Measurements from ENCODE around the gene ANKS6.

ANKS6 gene

GRCh38 chr9:98707166-98708102 is 88.9 kb downstream of the ANKS6 start:
- Histone ChIP-seq H3K27ac (ENCODE audit: low read length) (no peak overlapping the region), H2AFZ (ENCODE audit: low read depth, low read length) (no peak overlapping the region), H3K4me2 (ENCODE audit: insufficient read depth, low read length) (no peak overlapping the region), H3K4me1 (ENCODE audit: insufficient read depth, low read length) (no peaks in the 10 kb centered on the region), H3K27me3 (ENCODE audit: insufficient read depth, low read length, poor library complexity) (no peaks in the 10 kb centered on the region), H4K20me1 (ENCODE audit: insufficient read depth, low read length) (no peaks in the 10 kb centered on the region), H3K9ac (ENCODE audit: low read depth, low read length) (no peak overlapping the region), H3K9me3 (ENCODE audit: insufficient read depth, low read length, severe bottlenecking) (no peaks in the 10 kb centered on the region), H3K36me3 (ENCODE audit: insufficient read depth, low read length) (no peaks in the 10 kb centered on the region), H3K4me3 (ENCODE audit: low read depth in 1 of 2, low read length in 2 of 2) (no peak overlapping the region), H3K79me2 (ENCODE audit: insufficient read depth, low read length) (no peaks in the 10 kb centered on the region)
- no peak for ATAC-seq (ENCODE audit: insufficient read depth, low read depth)
- TF ChIP-seq CTCF (IDR thresholded peaks at IDR 0.05; ENCODE audit: borderline replicate concordance, extremely low read depth, low read length, poor library complexity, severe bottlenecking): no peak
- no peak for TF ChIP-seq EZH2 (IDR thresholded peaks at IDR 0.05; ENCODE audit: borderline replicate concordance, low read depth, low read length, severe bottlenecking)
- DNase-seq: no peak

- no peaks in the 10 kb centered on the region for H3K9me3 ChIP-seq (ENCODE audit: insufficient read depth, low read length, severe bottlenecking)
- no peak overlapping the region for H3K4me3 ChIP-seq (ENCODE audit: low read depth in 1 of 2, low read length in 2 of 2)
- H3K27me3 ChIP-seq (ENCODE audit: insufficient read depth, low read length, poor library complexity): no peaks in the 10 kb centered on the region
- no peak for TF ChIP-seq CTCF (IDR thresholded peaks at IDR 0.05; ENCODE audit: borderline replicate concordance, extremely low read depth, low read length, poor library complexity, severe bottlenecking)
- no peak for TF ChIP-seq EZH2 (IDR thresholded peaks at IDR 0.05; ENCODE audit: borderline replicate concordance, low read depth, low read length, severe bottlenecking)
- no peaks in the 10 kb centered on the region for H3K4me1 ChIP-seq (ENCODE audit: insufficient read depth, low read length)
- no peak overlapping the region for H2AFZ ChIP-seq (ENCODE audit: low read depth, low read length)
- H3K79me2 ChIP-seq (ENCODE audit: insufficient read depth, low read length): no peaks in the 10 kb centered on the region
- no peaks in the 10 kb centered on the region for H3K36me3 ChIP-seq (ENCODE audit: insufficient read depth, low read length)
- no peak overlapping the region for H3K4me2 ChIP-seq (ENCODE audit: insufficient read depth, low read length)
- H3K9ac ChIP-seq (ENCODE audit: low read depth, low read length): no peak overlapping the region
- no peak for ATAC-seq (ENCODE audit: insufficient read depth, low read depth)
- no peak overlapping the region for H3K27ac ChIP-seq (ENCODE audit: low read length)
- DNase-seq: no peak
- H4K20me1 ChIP-seq (ENCODE audit: insufficient read depth, low read length): no peaks in the 10 kb centered on the region
Measured at GRCh38 chr9:98706651-98707165, 89.6 kb downstream of the ANKS6 start.

- no peak overlapping the region for H3K4me2 ChIP-seq (ENCODE audit: insufficient read depth, low read length)
- ATAC-seq (ENCODE audit: insufficient read depth, low read depth): no peak
- H4K20me1 ChIP-seq (ENCODE audit: insufficient read depth, low read length): no peaks in the 10 kb centered on the region
- H3K27ac ChIP-seq (ENCODE audit: low read length): no peak overlapping the region
- no peaks in the 10 kb centered on the region for H3K9me3 ChIP-seq (ENCODE audit: insufficient read depth, low read length, severe bottlenecking)
- H2AFZ ChIP-seq (ENCODE audit: low read depth, low read length): no peak overlapping the region
- H3K9ac ChIP-seq (ENCODE audit: low read depth, low read length): no peak overlapping the region
- no peaks in the 10 kb centered on the region for H3K27me3 ChIP-seq (ENCODE audit: insufficient read depth, low read length, poor library complexity)
- H3K4me3 ChIP-seq (ENCODE audit: low read depth in 1 of 2, low read length in 2 of 2): no peak overlapping the region
- H3K36me3 ChIP-seq (ENCODE audit: insufficient read depth, low read length): no peaks in the 10 kb centered on the region
- TF ChIP-seq EZH2 (IDR thresholded peaks at IDR 0.05; ENCODE audit: borderline replicate concordance, low read depth, low read length, severe bottlenecking): no peak
- TF ChIP-seq CTCF (IDR thresholded peaks at IDR 0.05; ENCODE audit: borderline replicate concordance, extremely low read depth, low read length, poor library complexity, severe bottlenecking): no peak
- no peaks in the 10 kb centered on the region for H3K79me2 ChIP-seq (ENCODE audit: insufficient read depth, low read length)
- DNase-seq: no peak
- H3K4me1 ChIP-seq (ENCODE audit: insufficient read depth, low read length): no peaks in the 10 kb centered on the region
Measured at GRCh38 chr9:98702835-98703380, 93.4 kb downstream of the ANKS6 start.

Data from DND-41 (cell line).